PFSK-1 (cell line): ENCODE data around the gene DNM3.

ENCODE experiments used
- FOXP2 ChIP-seq: optimal IDR thresholded peaks from 2 replicates; pipeline ENCODE3; 2011; ENCODE audit warnings: borderline replicate concordance, control low read depth, inconsistent platforms; ENCODE audit not compliant: insufficient read depth; ENCODE audit errors: extremely low read length, extremely low read depth
- POLR2AphosphoS5 ChIP-seq: IDR thresholded peaks from 2 replicates; pipeline ENCODE4 v1.6.1; 2012; ENCODE audit warnings: low read depth, mild to moderate bottlenecking, control low read depth, low read length, moderate library complexity
- REST ChIP-seq, 2 experiments: IDR thresholded peaks; 2 replicates each; pipeline versions ENCODE4 v1.6.1 to v1.8.0; 2011 to 2012; ENCODE audit warnings: low read depth in 2 of 2, low read length in 2 of 2, control low read depth in 1 of 2, inconsistent platforms in 1 of 2, mild to moderate bottlenecking in 1 of 2, moderate library complexity in 1 of 2; ENCODE audit not compliant: insufficient read depth in 1 of 2
- SIN3A ChIP-seq: IDR thresholded peaks from 2 replicates; pipeline ENCODE4 v1.6.1; 2012; ENCODE audit warnings: mild to moderate bottlenecking, low read length, moderate library complexity, borderline replicate concordance; ENCODE audit not compliant: insufficient read depth
- TAF1 ChIP-seq: IDR thresholded peaks from 2 replicates; pipeline ENCODE4 v1.6.1; 2012; ENCODE audit warnings: low read length, control low read depth, borderline replicate concordance; ENCODE audit not compliant: insufficient read depth

Gene DNM3

GRCh38 chr1:172277275-172277674, 436.0 kb downstream of the DNM3 start:
- TF ChIP-seq FOXP2 (no peak), TAF1 (no peak), REST (IDR thresholded peaks at IDR 0.05; ENCODE audit: insufficient read depth in 1 of 2, low read depth in 2 of 2, low read length in 2 of 2) (no peak), SIN3A (no peak)

DNA sequence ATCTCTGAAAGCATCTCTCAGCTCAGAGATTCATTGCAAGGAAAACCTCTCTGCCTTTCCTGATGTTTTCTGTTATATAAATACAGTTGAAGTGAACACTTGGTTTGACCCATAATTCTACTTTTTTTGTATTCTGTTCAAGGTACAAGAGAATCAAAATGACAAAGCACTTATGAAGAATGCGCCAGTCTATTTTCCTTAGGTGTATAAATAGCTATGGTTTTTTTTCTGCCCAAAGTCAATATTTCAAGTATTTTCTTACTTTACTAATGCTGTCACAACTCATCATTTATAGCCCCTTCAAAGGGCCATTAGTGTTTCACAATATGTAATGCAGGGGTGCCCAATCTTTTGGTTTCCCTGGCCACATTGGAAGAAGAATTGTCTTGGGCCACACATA, 436.7 kb downstream of the DNM3 start:
- TF ChIP-seq SIN3A, result no peak
- no peak for TF ChIP-seq POLR2AphosphoS5
- TF ChIP-seq REST (IDR thresholded peaks at IDR 0.05; ENCODE audit: insufficient read depth in 1 of 2, low read depth in 2 of 2, low read length in 2 of 2), result no peak
- TF ChIP-seq FOXP2, result no peak
- TF ChIP-seq TAF1, result no peak

DNA sequence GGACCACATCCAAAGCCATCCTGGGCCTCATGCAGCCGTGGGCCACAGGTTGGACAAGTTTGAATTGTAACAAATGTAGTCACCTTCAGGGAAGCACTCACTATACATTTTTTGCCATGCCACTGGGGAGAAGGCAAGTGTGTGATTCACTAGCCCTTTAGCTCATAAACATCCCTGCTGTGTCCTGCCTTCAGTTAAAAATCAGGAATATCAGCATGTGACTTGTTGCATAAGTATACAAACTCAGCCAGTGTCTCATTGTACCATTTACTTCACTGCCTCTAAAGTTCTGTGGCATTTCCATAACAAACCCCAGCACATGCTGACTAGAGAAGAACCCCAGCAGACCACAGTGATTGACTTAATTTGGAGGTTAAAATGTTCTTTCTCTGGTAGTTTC, 437.2 kb downstream of the DNM3 start:
- TF ChIP-seq FOXP2 (no peak), POLR2AphosphoS5 (no peak), REST (IDR thresholded peaks at IDR 0.05; ENCODE audit: insufficient read depth in 1 of 2, low read depth in 2 of 2, low read length in 2 of 2) (no peak), SIN3A (no peak), TAF1 (no peak)

- TF ChIP-seq TAF1 (no peak), FOXP2 (no peak), REST (IDR thresholded peaks at IDR 0.05; ENCODE audit: insufficient read depth in 1 of 2, low read depth in 2 of 2, low read length in 2 of 2) (no peak), SIN3A (no peak), POLR2AphosphoS5 (no peak)
These were observed 438.8 kb downstream of the DNM3 start for GRCh38 chr1:172279939-172280636.
